K562 (cell line): ENCODE data around the gene METAP1. TPM values are rescaled to one million over a fixed set of nuclear protein-coding genes. Genes with fewer than 3 reads are reported as not detected.
A peak's percentile ranks its signal among the peaks of the same experiment; 100 is the strongest.

Source experiments
- CBX8 ChIP-seq: fragments of 200-600 bp; sonication (generic); IDR thresholded peaks from 2 replicates; pipeline ENCODE4 v1.6.1; 2012; ENCODE audit warnings: borderline replicate concordance, mixed run types, low read depth, mild to moderate bottlenecking, moderate library complexity, mixed read lengths, low read length, control low read depth, inconsistent platforms; ENCODE audit not compliant: poor library complexity, severe bottlenecking; ENCODE audit errors: extremely low read depth
- CREM ChIP-seq: IDR thresholded peaks from 2 replicates; pipeline ENCODE4 v1.6.1; 2014; ENCODE audit warnings: antibody characterized with exemption, low read depth
- DACH1 ChIP-seq: fragments of 450-650 bp; IDR thresholded peaks from 2 replicates; pipeline ENCODE4 v1.6.1; 2018; ENCODE audit not compliant: partially characterized antibody
- FIP1L1 ChIP-seq: fragments of 200-400 bp; formaldehyde crosslinking; IDR thresholded peaks from 2 replicates; pipeline ENCODE4 v1.6.1; 2018; ENCODE audit warnings: mild to moderate bottlenecking, low read depth, low read length; ENCODE audit not compliant: poor library complexity, severe bottlenecking
- FOXA1 ChIP-seq: fragments of 450-650 bp; IDR thresholded peaks from 2 replicates; pipeline ENCODE4 v1.6.1; 2016; ENCODE audit warnings: mild to moderate bottlenecking, borderline replicate concordance
- MCM5 ChIP-seq: fragments of 450-650 bp; IDR thresholded peaks from 2 replicates; pipeline ENCODE4 v1.6.1; 2016; ENCODE audit warnings: low read depth
- NFRKB ChIP-seq: fragments of 450-650 bp; IDR thresholded peaks from 2 replicates; pipeline ENCODE4 v1.6.1; 2016; ENCODE audit warnings: low read depth
- PTBP1 ChIP-seq: fragments of 200-400 bp; formaldehyde crosslinking; IDR thresholded peaks from 2 replicates; pipeline ENCODE4 v1.6.1; 2017; ENCODE audit warnings: low read depth, low read length
- ZNF766 ChIP-seq: fragments of 200-800 bp; sonication (Bioruptor generic); conservative IDR thresholded peaks from 2 replicates; pipeline ENCODE4 v1.6.1; 2016; ENCODE audit warnings: missing genetic modification characterization, missing compliant biosample characterization
- polyA plus RNA-seq, 8 experiments: library from polyadenylated mRNA; depleted of rRNA in 4 of 8; stranded (reverse) in 5 of 8; unstranded in 3 of 8; fragments of >200 nt; fragmentation: Nextera tagmentation in 2 of 8; fragmentation: Illumina TruSeq in 1 of 8; extraction: Ambion mirVana in 2 of 8; extraction: Trizol in 1 of 8; gene quantifications; 2 replicates each; pipeline versions ENCODE4 v1.2.1 to v1.2.3, GENCODE V29; 2011 to 2014; ENCODE audit warnings: inconsistent platforms in 1 of 8, missing spikeins in 1 of 8
- total RNA-seq, 7 experiments: library from RNA; depleted of rRNA in 6 of 7; stranded (reverse); fragments of >200 nt in 6 of 7; fragmentation: Illumina TruSeq in 2 of 7; extraction: Trizol in 2 of 7; gene quantifications; 2 replicates each; pipeline versions ENCODE4 v1.2.1 to v1.2.3, GENCODE V29; 2011 to 2021; ENCODE audit warnings: low replicate concordance in 1 of 7
- TF ChIP-seq, protein P1 (sequence below): fragments of 450-650 bp; IDR thresholded peaks from 2 replicates; pipeline ENCODE4 v1.6.1; 2016; ENCODE audit warnings: low read depth
- TF ChIP-seq, protein P2 (sequence below): fragments of 450-650 bp; formaldehyde crosslinking; IDR thresholded peaks from 2 replicates; pipeline ENCODE4 v1.4.0; 2020; ENCODE audit warnings: mild to moderate bottlenecking
- TF ChIP-seq, protein P3 (sequence below), 2 experiments: IDR thresholded peaks in 1 of 2; conservative IDR thresholded peaks in 1 of 2; 2 replicates each; pipeline ENCODE4 v1.6.1; 2016; ENCODE audit warnings: low read depth in 2 of 2, mild to moderate bottlenecking in 1 of 2, missing compliant biosample characterization in 1 of 2, missing genetic modification characterization in 1 of 2, moderate library complexity in 1 of 2
- TF ChIP-seq, protein P4 (sequence below): fragments of 450-650 bp; IDR thresholded peaks from 2 replicates; pipeline ENCODE4 v1.6.1; 2016; ENCODE audit warnings: low read depth, mild to moderate bottlenecking, moderate library complexity

The METAP1 gene
- total and polyA plus RNA-seq, 9 of the 15 experiments (the other 6 are each of a cell fraction or from before 2014, with no cell fraction given), result 31.4 to 77.6 (median 59.5) TPM

DNA sequence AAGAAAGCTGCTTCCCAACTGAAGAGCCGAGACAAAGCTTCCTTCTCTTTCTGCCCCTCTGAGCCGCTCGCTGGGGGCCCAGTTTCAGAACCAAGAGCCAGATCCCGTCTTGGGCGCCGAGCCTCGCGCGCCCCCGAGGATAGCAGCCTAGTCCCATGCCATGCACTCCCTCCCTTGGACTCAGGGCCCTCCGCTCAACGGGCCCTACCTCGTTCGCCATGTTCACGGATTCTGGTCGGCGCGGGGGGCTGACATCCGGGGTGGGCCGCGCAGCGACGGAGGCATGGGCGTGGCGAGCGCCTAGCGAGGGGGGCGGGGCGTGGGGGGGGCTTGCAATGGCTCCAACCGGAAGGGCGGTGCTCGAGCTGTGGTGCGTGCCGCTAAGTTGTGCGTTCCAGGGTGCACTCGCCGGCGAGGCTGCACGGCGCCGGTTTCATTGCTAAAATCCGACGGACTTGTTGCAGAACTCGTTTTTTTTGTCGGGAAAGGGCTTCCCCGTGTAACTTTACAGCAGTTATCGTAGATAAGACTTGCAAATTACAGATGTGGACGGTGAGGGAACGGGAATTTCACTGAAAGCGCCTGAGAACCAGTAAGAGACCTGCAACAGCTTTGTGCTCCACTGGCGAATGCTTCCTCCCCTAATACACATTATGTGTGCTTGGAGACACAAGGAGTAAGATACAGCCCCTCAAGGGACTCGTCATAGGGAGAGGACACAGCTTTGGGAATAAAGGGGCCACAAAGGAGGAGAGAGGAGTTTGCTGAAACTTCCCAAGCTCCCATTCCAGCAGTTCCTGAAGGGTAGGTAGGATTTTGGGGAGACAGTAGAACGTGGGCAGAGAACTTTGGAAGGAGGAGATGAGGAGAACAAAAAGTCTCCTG is 93.2 kb downstream of the METAP1 start, which contains the start of gene ADH5 (continued):
- TF ChIP-seq CBX8 (no peak), NFRKB (0 out of 2 replicates have a peak, but pooled peaks have one; percentile 71), MCM5 (no peak), CREM (peak; percentile 69; the same call in 1 of the 2 replicates), DACH1 (no peak), PTBP1 (no peak), FIP1L1 (no peak), FOXA1 (no peak), ZNF766 (CRISPR knock-in tag) (peak; percentile 1; the same call in 1 of the 2 replicates)
- TF ChIP-seq, protein P1, sequence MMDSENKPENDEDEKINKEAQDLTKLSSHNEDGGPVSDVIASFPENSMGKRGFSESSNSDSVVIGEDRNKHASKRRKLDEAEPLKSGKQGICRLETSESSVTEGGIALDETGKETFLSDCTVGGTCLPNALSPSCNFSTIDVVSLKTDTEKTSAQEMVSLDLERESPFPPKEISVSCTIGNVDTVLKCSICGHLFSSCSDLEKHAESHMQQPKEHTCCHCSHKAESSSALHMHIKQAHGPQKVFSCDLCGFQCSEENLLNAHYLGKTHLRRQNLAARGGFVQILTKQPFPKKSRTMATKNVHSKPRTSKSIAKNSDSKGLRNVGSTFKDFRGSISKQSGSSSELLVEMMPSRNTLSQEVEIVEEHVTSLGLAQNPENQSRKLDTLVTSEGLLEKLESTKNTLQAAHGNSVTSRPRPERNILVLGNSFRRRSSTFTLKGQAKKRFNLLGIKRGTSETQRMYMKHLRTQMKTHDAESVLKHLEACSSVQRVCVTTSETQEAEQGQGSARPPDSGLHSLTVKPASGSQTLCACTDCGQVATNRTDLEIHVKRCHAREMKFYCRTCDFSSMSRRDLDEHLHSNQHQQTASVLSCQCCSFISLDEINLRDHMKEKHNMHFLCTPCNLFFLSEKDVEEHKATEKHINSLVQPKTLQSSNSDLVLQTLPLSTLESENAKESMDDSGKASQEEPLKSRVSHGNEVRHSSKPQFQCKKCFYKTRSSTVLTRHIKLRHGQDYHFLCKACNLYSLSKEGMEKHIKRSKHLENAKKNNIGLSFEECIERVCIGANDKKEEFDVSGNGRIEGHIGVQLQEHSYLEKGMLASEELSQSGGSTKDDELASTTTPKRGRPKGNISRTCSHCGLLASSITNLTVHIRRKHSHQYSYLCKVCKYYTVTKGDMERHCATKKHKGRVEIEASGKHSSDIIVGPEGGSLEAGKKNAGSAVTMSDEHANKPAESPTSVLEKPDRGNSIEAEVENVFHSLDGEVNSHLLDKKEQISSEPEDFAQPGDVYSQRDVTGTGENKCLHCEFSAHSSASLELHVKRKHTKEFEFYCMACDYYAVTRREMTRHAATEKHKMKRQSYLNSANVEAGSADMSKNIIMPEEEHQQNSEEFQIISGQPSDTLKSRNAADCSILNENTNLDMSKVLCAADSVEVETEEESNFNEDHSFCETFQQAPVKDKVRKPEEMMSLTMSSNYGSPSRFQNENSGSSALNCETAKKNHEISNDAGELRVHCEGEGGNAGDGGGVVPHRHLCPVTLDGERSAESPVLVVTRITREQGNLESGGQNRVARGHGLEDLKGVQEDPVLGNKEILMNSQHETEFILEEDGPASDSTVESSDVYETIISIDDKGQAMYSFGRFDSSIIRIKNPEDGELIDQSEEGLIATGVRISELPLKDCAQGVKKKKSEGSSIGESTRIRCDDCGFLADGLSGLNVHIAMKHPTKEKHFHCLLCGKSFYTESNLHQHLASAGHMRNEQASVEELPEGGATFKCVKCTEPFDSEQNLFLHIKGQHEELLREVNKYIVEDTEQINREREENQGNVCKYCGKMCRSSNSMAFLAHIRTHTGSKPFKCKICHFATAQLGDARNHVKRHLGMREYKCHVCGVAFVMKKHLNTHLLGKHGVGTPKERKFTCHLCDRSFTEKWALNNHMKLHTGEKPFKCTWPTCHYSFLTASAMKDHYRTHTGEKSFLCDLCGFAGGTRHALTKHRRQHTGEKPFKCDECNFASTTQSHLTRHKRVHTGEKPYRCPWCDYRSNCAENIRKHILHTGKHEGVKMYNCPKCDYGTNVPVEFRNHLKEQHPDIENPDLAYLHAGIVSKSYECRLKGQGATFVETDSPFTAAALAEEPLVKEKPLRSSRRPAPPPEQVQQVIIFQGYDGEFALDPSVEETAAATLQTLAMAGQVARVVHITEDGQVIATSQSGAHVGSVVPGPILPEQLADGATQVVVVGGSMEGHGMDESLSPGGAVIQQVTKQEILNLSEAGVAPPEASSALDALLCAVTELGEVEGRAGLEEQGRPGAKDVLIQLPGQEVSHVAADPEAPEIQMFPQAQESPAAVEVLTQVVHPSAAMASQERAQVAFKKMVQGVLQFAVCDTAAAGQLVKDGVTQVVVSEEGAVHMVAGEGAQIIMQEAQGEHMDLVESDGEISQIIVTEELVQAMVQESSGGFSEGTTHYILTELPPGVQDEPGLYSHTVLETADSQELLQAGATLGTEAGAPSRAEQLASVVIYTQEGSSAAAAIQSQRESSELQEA, result no peak
- TF ChIP-seq, protein P2, sequence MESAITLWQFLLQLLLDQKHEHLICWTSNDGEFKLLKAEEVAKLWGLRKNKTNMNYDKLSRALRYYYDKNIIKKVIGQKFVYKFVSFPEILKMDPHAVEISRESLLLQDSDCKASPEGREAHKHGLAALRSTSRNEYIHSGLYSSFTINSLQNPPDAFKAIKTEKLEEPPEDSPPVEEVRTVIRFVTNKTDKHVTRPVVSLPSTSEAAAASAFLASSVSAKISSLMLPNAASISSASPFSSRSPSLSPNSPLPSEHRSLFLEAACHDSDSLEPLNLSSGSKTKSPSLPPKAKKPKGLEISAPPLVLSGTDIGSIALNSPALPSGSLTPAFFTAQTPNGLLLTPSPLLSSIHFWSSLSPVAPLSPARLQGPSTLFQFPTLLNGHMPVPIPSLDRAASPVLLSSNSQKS (CRISPR knock-in tag), result no peak
- TF ChIP-seq, protein P3, sequence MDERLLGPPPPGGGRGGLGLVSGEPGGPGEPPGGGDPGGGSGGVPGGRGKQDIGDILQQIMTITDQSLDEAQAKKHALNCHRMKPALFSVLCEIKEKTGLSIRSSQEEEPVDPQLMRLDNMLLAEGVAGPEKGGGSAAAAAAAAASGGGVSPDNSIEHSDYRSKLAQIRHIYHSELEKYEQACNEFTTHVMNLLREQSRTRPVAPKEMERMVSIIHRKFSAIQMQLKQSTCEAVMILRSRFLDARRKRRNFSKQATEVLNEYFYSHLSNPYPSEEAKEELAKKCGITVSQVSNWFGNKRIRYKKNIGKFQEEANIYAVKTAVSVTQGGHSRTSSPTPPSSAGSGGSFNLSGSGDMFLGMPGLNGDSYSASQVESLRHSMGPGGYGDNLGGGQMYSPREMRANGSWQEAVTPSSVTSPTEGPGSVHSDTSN (CRISPR knock-in tag; IDR thresholded peaks at IDR 0.05; ENCODE audit: low read depth), result no peak
- TF ChIP-seq, protein P3 (tag; conservative IDR thresholded peaks at IDR 0.05; ENCODE audit: low read depth), result no peak
- TF ChIP-seq, protein P4, sequence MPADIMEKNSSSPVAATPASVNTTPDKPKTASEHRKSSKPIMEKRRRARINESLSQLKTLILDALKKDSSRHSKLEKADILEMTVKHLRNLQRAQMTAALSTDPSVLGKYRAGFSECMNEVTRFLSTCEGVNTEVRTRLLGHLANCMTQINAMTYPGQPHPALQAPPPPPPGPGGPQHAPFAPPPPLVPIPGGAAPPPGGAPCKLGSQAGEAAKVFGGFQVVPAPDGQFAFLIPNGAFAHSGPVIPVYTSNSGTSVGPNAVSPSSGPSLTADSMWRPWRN, result no peak
